HG02970 (cell line): ENCODE data around the gene BCKDHB.
"Not testable (repeated sequence)": the region's sequence is repeated elsewhere in the genome, so short reads cannot be mapped to it uniquely, and the experiment has no call there.

Experiments used
- ATAC-seq: cut with Tn5 transposase; IDR thresholded peaks from one replicate; pipeline ENCODE4 v1.9.1; 2021; ENCODE audit warnings: mild to moderate bottlenecking, moderate library complexity, moderate number of reproducible peaks; ENCODE audit not compliant: unreplicated experiment, low FRiP score

The BCKDHB gene

DNA sequence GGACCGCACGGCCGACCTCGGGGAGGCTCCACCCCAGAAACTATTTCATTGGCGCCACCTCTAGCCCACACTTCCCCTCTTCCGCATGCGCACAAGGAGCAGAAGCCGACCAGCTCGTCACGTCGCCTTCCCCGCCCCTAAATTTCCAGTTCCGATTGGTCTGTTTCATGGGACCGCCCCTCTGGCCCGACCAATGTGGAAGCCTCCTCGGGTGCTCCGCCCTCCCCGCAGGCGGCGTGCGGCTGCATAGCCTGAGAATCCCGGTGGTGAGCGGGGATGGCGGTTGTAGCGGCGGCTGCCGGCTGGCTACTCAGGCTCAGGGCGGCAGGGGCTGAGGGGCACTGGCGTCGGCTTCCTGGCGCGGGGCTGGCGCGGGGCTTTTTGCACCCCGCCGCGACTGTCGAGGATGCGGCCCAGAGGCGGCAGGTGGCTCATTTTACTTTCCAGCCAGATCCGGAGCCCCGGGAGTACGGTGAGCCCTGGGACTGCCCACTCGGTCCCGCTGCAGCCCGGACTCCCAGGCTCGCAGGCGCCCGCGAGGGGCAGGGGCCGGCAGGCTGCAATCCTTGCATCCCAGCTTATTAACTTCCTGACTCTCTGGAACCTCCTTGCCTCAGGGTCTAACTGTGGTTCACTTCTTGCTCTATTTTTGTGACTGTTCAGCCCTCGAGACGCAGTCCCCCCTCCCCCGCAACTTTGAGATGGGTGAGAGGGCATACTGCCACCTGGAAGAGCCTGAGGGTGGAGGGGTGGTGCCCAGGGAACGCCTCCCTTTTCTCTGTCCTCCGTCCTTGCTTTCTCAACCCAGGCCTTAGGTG is at the start of gene BCKDHB:
TSS of gene BCKDHB (plus strand) at position 254 of the 818 bp plus-strand sequence. CDS start at position 277, 23 bp downstream.
- peak; percentile 100 for ATAC-seq

- ATAC-seq = no peak
These were observed 45.7 kb upstream of the BCKDHB start for GRCh38 chr6:80060774-80061173.

GRCh38 chr6:80068146-80068545 is 38.3 kb upstream of the BCKDHB start:
- ATAC-seq = not testable (repeated sequence)

GRCh38 chr6:80070431-80070830 is 36.0 kb upstream of the BCKDHB start:
- ATAC-seq = not testable (repeated sequence)

GRCh38 chr6:80077067-80077466 is 29.4 kb upstream of the BCKDHB start:
- ATAC-seq = no peak

DNA sequence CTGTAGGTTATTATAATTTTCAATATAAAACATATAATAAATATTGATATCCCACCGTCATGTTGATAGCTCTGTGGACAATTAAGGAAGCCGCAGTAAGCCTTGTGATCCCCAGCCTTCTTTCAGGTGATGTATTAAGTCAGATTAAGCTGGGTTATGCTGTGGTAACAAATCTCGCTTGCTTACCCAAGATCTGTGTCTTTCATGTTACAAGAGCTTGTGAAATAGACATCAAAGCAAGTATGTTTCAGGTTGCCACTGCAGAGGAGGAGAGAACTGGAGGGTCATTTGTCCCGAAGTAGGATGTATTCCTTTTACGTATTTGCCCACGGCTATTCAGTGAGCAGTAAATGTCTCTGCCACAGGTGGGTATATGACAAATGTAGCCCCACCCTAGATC is 17.8 kb upstream of the BCKDHB start:
- no peak for ATAC-seq

DNA sequence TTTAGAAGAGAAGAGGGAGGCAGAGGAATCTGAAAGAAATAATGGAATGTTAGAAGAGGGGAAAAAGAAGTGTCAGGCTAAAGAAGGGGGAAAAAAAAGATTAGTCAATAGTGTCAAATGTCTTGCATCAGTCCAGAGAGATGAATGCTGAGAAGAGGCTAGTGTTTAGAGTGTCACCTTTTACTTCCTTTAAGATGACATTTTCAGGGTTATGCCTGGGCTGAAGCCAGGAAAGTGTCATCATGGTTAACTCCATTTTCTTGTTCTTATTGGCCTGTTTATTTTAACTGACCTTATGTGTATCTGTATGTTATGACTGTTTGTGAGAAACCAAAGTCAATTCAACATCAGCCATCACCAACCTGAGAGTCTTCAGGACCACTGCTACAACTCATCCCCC is 15.0 kb upstream of the BCKDHB start:
- no peak for ATAC-seq

GRCh38 chr6:80094017-80094416 is 12.5 kb upstream of the BCKDHB start:
- no peak for ATAC-seq

DNA sequence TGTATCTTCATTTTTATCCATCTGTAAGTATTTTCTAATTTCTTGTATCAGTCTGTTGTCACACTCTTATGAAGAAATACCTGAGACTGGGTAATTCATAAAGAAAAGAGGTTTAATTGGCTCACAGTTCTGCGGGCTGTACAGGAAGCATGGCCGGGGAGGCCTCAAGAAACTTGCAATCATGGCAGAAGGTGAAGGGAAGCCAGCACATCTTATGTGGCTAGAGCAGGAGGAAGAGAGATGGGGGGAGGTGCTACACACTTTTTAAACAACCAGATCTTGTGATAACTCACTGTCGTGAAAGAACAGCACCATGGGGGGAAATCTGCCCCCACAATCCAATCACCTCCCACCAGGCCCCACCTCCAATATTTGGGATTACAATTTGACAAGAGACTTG is 10.9 kb upstream of the BCKDHB start:
- ATAC-seq = no peak

- no peak for ATAC-seq
These were observed 8.1 kb upstream of the BCKDHB start for GRCh38 chr6:80098392-80098791.

DNA sequence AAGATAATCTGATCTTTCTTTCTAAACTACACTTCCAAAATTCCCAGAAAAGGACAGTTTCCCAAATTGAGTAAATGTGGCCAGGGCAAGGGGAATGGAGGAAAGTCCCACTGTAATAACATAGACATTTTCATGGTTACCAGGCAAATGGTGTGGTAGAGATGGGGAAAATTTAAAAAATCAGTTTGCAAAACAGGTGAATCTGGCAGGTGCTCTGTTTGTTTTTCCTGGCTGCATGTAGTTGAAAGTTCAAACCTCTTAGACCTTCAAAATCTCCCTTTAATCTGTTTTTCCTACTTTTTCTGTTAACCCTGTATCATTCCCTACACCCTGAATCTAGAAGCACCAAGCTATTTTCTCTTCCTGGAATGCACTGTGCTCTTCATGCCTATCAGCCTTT is 2.0 kb upstream of the BCKDHB start:
- ATAC-seq = no peak

GRCh38 chr6:80105972-80106417 is 476 bp upstream of the BCKDHB start:
- ATAC-seq = no peak

DNA sequence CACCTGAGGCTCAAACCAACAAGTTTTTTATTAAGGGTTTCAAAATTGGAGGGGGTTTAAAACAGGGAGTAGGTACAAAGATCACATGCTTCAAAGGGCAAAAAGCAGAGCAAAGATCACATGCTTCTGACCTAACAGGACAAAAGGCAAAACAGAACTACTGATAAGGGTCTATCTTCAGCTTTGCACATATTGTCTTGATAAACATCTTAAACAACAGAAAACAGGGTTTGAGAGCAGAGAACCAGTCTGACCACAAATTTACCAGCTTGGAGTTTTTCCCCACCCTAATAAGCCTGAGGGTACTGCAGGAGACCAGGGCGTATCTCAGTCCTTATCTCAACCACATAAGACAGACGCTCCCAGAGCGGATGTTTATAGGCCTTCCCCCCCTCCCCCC is 16.1 kb downstream of the BCKDHB start:
- ATAC-seq = not testable (repeated sequence)

DNA sequence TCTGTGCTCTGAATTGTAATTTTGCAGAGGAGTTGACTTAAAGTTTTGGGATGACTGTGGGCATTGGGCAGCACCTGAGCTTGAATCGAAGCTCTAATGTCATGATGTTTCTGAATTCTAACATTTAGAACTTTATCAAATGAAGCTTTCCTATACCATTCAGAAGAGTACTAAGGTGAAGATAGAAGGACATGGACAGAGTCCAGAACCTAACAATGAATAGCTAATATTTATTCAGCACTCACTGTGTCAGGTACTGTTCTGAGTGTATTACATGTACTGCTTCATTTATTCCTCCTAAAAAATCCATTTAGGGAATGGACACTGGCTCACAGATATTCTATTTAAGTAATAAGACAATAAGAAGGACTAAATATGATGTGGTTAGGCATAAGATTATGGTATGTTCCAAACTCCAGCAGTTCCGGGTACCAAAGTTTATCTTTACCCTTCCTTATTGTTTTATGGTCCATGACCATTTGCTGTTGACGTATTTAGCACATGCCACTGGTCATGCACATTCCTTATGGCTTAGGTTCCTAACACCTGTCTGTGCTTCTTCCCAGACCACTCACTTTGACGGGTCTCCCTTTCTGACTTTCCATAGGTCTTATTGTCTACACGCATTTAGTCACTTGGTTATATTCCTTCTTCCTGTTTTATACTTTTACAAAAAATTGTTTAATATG is 20.3 kb downstream of the BCKDHB start:
- no peak for ATAC-seq

- no peak for ATAC-seq
These were observed 23.0 kb downstream of the BCKDHB start for GRCh38 chr6:80129485-80129884.

DNA sequence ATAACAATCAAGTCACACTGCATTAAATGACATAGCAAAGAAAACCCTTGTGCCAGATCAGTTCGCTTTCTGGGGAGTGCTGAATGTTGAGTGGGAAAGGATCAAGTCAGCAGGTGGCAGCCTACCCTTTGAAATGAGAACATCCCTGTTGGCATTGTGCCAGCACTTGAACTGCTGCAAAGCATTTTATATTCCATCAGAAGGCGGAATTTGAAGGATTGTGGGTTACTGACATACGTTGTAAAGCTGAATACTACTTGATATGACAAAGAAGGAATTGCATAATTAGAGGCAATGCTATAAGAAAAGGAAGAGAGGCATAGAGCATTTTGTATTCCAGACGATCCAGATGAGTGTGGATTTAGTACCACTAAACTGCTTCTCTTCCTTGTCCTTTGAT is 26.5 kb downstream of the BCKDHB start:
- no peak for ATAC-seq

- no peak for ATAC-seq
These were observed 27.6 kb downstream of the BCKDHB start for GRCh38 chr6:80134065-80134464.

DNA sequence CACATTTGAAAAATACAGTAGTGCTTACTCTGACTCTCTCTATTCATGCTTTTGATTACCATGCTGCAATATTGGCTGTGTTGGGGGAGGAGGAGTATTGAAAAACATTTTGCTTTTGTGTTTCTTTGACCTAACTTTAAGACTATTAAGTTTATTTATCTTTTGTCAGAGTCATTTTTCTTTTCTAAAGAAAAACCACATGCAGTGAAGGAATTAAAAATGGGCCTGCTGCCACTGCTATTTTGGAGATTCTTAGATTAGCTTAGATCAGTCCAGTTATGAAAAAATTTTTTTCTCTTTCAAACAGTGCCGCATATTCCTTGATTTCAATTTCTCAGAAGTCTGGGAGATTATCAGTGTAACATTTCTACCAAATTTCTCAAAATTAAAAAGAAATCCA is 36.1 kb downstream of the BCKDHB start:
- ATAC-seq = no peak

GRCh38 chr6:80143419-80143937 is 37.0 kb downstream of the BCKDHB start:
- no peak for ATAC-seq

DNA sequence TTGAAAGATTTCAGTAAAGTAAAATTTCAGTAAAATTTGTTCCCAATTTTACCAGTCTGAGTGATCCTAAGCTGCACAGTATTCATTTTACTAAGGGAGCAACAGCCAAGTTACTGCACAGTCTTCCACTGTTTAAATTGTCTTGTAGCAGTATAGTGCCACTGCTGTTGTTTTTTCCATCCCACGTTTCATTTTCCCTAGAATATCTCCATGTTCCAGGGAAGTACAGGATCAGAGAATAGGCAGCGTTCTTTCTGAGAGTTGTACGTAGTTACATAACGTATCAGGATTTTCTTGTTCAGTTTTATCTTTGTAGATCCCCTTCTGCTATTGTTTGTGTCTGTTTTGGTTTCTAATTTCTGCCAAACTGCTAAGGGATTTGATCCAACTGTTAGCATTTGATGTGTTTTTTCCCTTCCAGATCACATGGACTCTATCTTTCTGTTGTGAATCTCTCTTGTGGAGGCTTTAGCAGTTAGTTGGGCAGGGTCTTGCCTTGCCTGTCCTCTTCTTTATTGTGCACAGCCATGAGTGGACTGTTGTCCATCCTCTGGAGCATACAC is 38.4 kb downstream of the BCKDHB start:
- no peak for ATAC-seq

- ATAC-seq = no peak
These were observed 39.0 kb downstream of the BCKDHB start for GRCh38 chr6:80145509-80145908.
